ENCODE measurements around the gene FBXL16.
"Not testable (repeated sequence)": the region's sequence is repeated elsewhere in the genome, so short reads cannot be mapped to it uniquely, and the experiment has no call there.

The FBXL16 gene

GRCh38 chr16:705431-706188, at the start of gene FBXL16:
TSS of gene FBXL16 (minus strand) at chr16:705801. CDS start at chr16:697405, 8,396 bp downstream.
- no peaks in the 10 kb centered on the region for H3K36me3 ChIP-seq (ENCODE audit: control insufficient read depth, insufficient read depth, low read length)
- TF ChIP-seq CTCF (IDR thresholded peaks at IDR 0.05; ENCODE audit: insufficient read depth, low read length, poor library complexity, severe bottlenecking) = no peak
- DNase-seq (ENCODE audit: extremely low read depth, insufficient read length) = no peak
- peaks cover 2% of the 10 kb centered on the region for H3K27me3 ChIP-seq (replicated peaks; ENCODE audit: control insufficient read depth, insufficient read depth, low read length)
- no peak within 1 kb of the TSS for H3K4me3 ChIP-seq (replicated peaks; ENCODE audit: low read depth, low read length)

- Histone ChIP-seq H3K36me3 (ENCODE audit: control insufficient read depth, insufficient read depth, low read length) (no peaks in the 10 kb centered on the region), H3K27me3 (replicated peaks; ENCODE audit: control insufficient read depth, insufficient read depth, low read length) (no peaks in the 10 kb centered on the region; the same call in 1 of the 2 replicates), H3K4me3 (replicated peaks; ENCODE audit: low read depth, low read length) (no peak overlapping the region)
- TF ChIP-seq CTCF (IDR thresholded peaks at IDR 0.05; ENCODE audit: insufficient read depth, low read length, poor library complexity, severe bottlenecking) = no peak
- DNase-seq (ENCODE audit: extremely low read depth, insufficient read length) = no peak
These were observed 49.1 kb upstream of the FBXL16 start for GRCh38 chr16:754656-755055.

- not testable (repeated sequence) for H3K36me3 ChIP-seq (ENCODE audit: control insufficient read depth, insufficient read depth, low read length); H3K4me3 ChIP-seq (replicated peaks; ENCODE audit: low read depth, low read length); H3K27me3 ChIP-seq (replicated peaks; ENCODE audit: control insufficient read depth, insufficient read depth, low read length); DNase-seq (ENCODE audit: extremely low read depth, insufficient read length)
These were observed 48.6 kb upstream of the FBXL16 start for GRCh38 chr16:754121-754607.

- no peak overlapping the region for H3K4me3 ChIP-seq (replicated peaks; ENCODE audit: low read depth, low read length)
These were observed 46.4 kb upstream of the FBXL16 start for GRCh38 chr16:752007-752312.

GRCh38 chr16:751152-752006, 45.8 kb upstream of the FBXL16 start:
- no peak for DNase-seq (ENCODE audit: extremely low read depth, insufficient read length)
- Histone ChIP-seq H3K36me3 (ENCODE audit: control insufficient read depth, insufficient read depth, low read length) (no peaks in the 10 kb centered on the region), H3K27me3 (replicated peaks; ENCODE audit: control insufficient read depth, insufficient read depth, low read length) (no peaks in the 10 kb centered on the region; the same call in 1 of the 2 replicates), H3K4me3 (replicated peaks; ENCODE audit: low read depth, low read length) (no peak overlapping the region)
- TF ChIP-seq CTCF (IDR thresholded peaks at IDR 0.05; ENCODE audit: insufficient read depth, low read length, poor library complexity, severe bottlenecking) = no peak

More at GRCh38 chr16:752007-752312, 46.4 kb upstream of the FBXL16 start:
- no peak for DNase-seq (ENCODE audit: extremely low read depth, insufficient read length)
- TF ChIP-seq CTCF (IDR thresholded peaks at IDR 0.05; ENCODE audit: insufficient read depth, low read length, poor library complexity, severe bottlenecking) = no peak
- Histone ChIP-seq H3K27me3 (replicated peaks; ENCODE audit: control insufficient read depth, insufficient read depth, low read length) (no peaks in the 10 kb centered on the region; the same call in 1 of the 2 replicates), H3K36me3 (ENCODE audit: control insufficient read depth, insufficient read depth, low read length) (no peaks in the 10 kb centered on the region)

GRCh38 chr16:750485-750884, 44.9 kb upstream of the FBXL16 start:
- H3K27me3 ChIP-seq (replicated peaks; ENCODE audit: control insufficient read depth, insufficient read depth, low read length) = no peaks in the 10 kb centered on the region; the same call in 1 of the 2 replicates
- no peaks in the 10 kb centered on the region for H3K36me3 ChIP-seq (ENCODE audit: control insufficient read depth, insufficient read depth, low read length)
- no peak for TF ChIP-seq CTCF (IDR thresholded peaks at IDR 0.05; ENCODE audit: insufficient read depth, low read length, poor library complexity, severe bottlenecking)
- no peak overlapping the region for H3K4me3 ChIP-seq (replicated peaks; ENCODE audit: low read depth, low read length)
- DNase-seq (ENCODE audit: extremely low read depth, insufficient read length) = no peak

Data from GM06990 (cell line).